Measurements from ENCODE around the gene MPP4.

MPP4 gene

GRCh38 chr2:201730651-201731285 lies 32.3 kb upstream of the MPP4 start:
- H2BK5ac ChIP-seq (ENCODE audit: low read length) = no peak overlapping the region

GRCh38 chr2:201715459-201715858 lies 17.0 kb upstream of the MPP4 start:
- WGBS (ENCODE audit: extremely low coverage, insufficient coverage, low lambda C conversion rate) = no CpG with 5 or more reads among the region's 6 CpGs
- H3K4ac ChIP-seq (ENCODE audit: low read depth, low read length) = no peak overlapping the region
- no peak overlapping the region for H2AK5ac ChIP-seq (ENCODE audit: low read length)
- H4K8ac ChIP-seq (ENCODE audit: low read depth, low read length) = no peak overlapping the region
- H3K4me3 ChIP-seq (ENCODE audit: low read length) = no peak overlapping the region
- H3K79me1 ChIP-seq (ENCODE audit: low read length) = no peaks in the 10 kb centered on the region
- no peak overlapping the region for H2BK15ac ChIP-seq (replicated peaks; ENCODE audit: low read depth)
- H3K4me2 ChIP-seq (ENCODE audit: low read length) = no peak overlapping the region
- H3K36me3 ChIP-seq (ENCODE audit: control insufficient read depth, insufficient read depth, low read length) = peaks cover 5% of the 10 kb centered on the region
- no peak overlapping the region for H3K56ac ChIP-seq (ENCODE audit: low read length)
- no peak for DNase-seq
- no peak overlapping the region for H4K5ac ChIP-seq (ENCODE audit: low read length)
- H3K4me1 ChIP-seq (ENCODE audit: control insufficient read depth, low read depth, low read length) = no peaks in the 10 kb centered on the region
- H3K27me3 ChIP-seq (ENCODE audit: insufficient read depth, low read length, poor library complexity) = peaks cover 2% of the 10 kb centered on the region
- H3K23ac ChIP-seq (ENCODE audit: low read length) = no peak overlapping the region
- H3K18ac ChIP-seq (ENCODE audit: low read length) = no peak overlapping the region
- no peaks in the 10 kb centered on the region for H3K79me2 ChIP-seq (ENCODE audit: control insufficient read depth, insufficient read depth, low read length)
- H2BK120ac ChIP-seq (ENCODE audit: low read depth, low read length) = no peak overlapping the region
- H3K27ac ChIP-seq (ENCODE audit: low read depth, low read length) = no peak overlapping the region
- H3K9ac ChIP-seq (ENCODE audit: low read length) = no peak overlapping the region
- H2BK5ac ChIP-seq (ENCODE audit: low read length) = no peak overlapping the region

More at GRCh38 chr2:201730651-201731285, 32.3 kb upstream of the MPP4 start:
- Histone ChIP-seq H2BK15ac (replicated peaks; ENCODE audit: low read depth) (no peak overlapping the region), H3K56ac (ENCODE audit: low read length) (no peak overlapping the region), H3K27ac (ENCODE audit: low read depth, low read length) (no peak overlapping the region), H3K9ac (ENCODE audit: low read length) (no peak overlapping the region), H3K23ac (ENCODE audit: low read length) (no peak overlapping the region), H4K5ac (ENCODE audit: low read length) (no peak overlapping the region), H3K27me3 (ENCODE audit: insufficient read depth, low read length, poor library complexity) (no peaks in the 10 kb centered on the region), H3K4me1 (ENCODE audit: control insufficient read depth, low read depth, low read length) (no peaks in the 10 kb centered on the region), H3K79me2 (ENCODE audit: control insufficient read depth, insufficient read depth, low read length) (no peaks in the 10 kb centered on the region), H2AK5ac (ENCODE audit: low read length) (no peak overlapping the region), H4K8ac (ENCODE audit: low read depth, low read length) (no peak overlapping the region), H3K79me1 (ENCODE audit: low read length) (no peaks in the 10 kb centered on the region), H3K4ac (ENCODE audit: low read depth, low read length) (no peak overlapping the region), H2BK120ac (ENCODE audit: low read depth, low read length) (no peak overlapping the region), H3K4me3 (ENCODE audit: low read length) (no peak overlapping the region), H3K18ac (ENCODE audit: low read length) (no peak overlapping the region), H3K36me3 (ENCODE audit: control insufficient read depth, insufficient read depth, low read length) (no peaks in the 10 kb centered on the region), H3K4me2 (ENCODE audit: low read length) (no peak overlapping the region)
- no CpG with 5 or more reads among the region's 5 CpGs for WGBS (ENCODE audit: extremely low coverage, insufficient coverage, low lambda C conversion rate)
- DNase-seq = no peak

- no peak overlapping the region for H3K9ac ChIP-seq (ENCODE audit: low read length)
- no peak overlapping the region for H2BK15ac ChIP-seq (replicated peaks; ENCODE audit: low read depth)
- no peak overlapping the region for H4K8ac ChIP-seq (ENCODE audit: low read depth, low read length)
- no peak for DNase-seq
- no peak overlapping the region for H3K27ac ChIP-seq (ENCODE audit: low read depth, low read length)
- no peak overlapping the region for H3K18ac ChIP-seq (ENCODE audit: low read length)
- H3K56ac ChIP-seq (ENCODE audit: low read length) = no peak overlapping the region
- H4K5ac ChIP-seq (ENCODE audit: low read length) = no peak overlapping the region
- no peak overlapping the region for H3K4me2 ChIP-seq (ENCODE audit: low read length)
- no peak overlapping the region for H2BK5ac ChIP-seq (ENCODE audit: low read length)
- WGBS (ENCODE audit: extremely low coverage, insufficient coverage, low lambda C conversion rate) = no CpG with 5 or more reads among the region's 1 CpG
- H3K23ac ChIP-seq (ENCODE audit: low read length) = no peak overlapping the region
- H3K79me1 ChIP-seq (ENCODE audit: low read length) = no peaks in the 10 kb centered on the region
- no peak overlapping the region for H3K4me3 ChIP-seq (ENCODE audit: low read length)
- H3K27me3 ChIP-seq (ENCODE audit: insufficient read depth, low read length, poor library complexity) = peaks cover 2% of the 10 kb centered on the region
- H3K4ac ChIP-seq (ENCODE audit: low read depth, low read length) = no peak overlapping the region
- peaks cover 5% of the 10 kb centered on the region for H3K36me3 ChIP-seq (ENCODE audit: control insufficient read depth, insufficient read depth, low read length)
- H3K4me1 ChIP-seq (ENCODE audit: control insufficient read depth, low read depth, low read length) = no peaks in the 10 kb centered on the region
- no peaks in the 10 kb centered on the region for H3K79me2 ChIP-seq (ENCODE audit: control insufficient read depth, insufficient read depth, low read length)
- H2AK5ac ChIP-seq (ENCODE audit: low read length) = no peak overlapping the region
- no peak overlapping the region for H2BK120ac ChIP-seq (ENCODE audit: low read depth, low read length)
Measured at GRCh38 chr2:201712726-201713125, 14.3 kb upstream of the MPP4 start.

- Histone ChIP-seq H3K27ac (ENCODE audit: low read depth, low read length) (no peak overlapping the region), H3K36me3 (ENCODE audit: control insufficient read depth, insufficient read depth, low read length) (peaks cover 2% of the 10 kb centered on the region)
- WGBS (ENCODE audit: extremely low coverage, insufficient coverage, low lambda C conversion rate) = no CpG with 5 or more reads among the region's 5 CpGs
Measured at GRCh38 chr2:201709747-201710146, 11.3 kb upstream of the MPP4 start.

GRCh38 chr2:201709049-201709448 lies 10.6 kb upstream of the MPP4 start:
- DNase-seq = no peak
- Histone ChIP-seq H3K27me3 (ENCODE audit: insufficient read depth, low read length, poor library complexity) (no peaks in the 10 kb centered on the region), H3K36me3 (ENCODE audit: control insufficient read depth, insufficient read depth, low read length) (no peaks in the 10 kb centered on the region), H3K18ac (ENCODE audit: low read length) (no peak overlapping the region), H3K79me1 (ENCODE audit: low read length) (no peaks in the 10 kb centered on the region), H3K4me3 (ENCODE audit: low read length) (no peak overlapping the region), H3K56ac (ENCODE audit: low read length) (no peak overlapping the region), H2AK5ac (ENCODE audit: low read length) (no peak overlapping the region), H3K4me1 (ENCODE audit: control insufficient read depth, low read depth, low read length) (no peaks in the 10 kb centered on the region), H2BK15ac (replicated peaks; ENCODE audit: low read depth) (no peak overlapping the region), H3K4me2 (ENCODE audit: low read length) (no peak overlapping the region), H3K27ac (ENCODE audit: low read depth, low read length) (no peak overlapping the region), H3K4ac (ENCODE audit: low read depth, low read length) (no peak overlapping the region), H3K9ac (ENCODE audit: low read length) (no peak overlapping the region), H2BK5ac (ENCODE audit: low read length) (no peak overlapping the region), H2BK120ac (ENCODE audit: low read depth, low read length) (no peak overlapping the region), H3K79me2 (ENCODE audit: control insufficient read depth, insufficient read depth, low read length) (no peaks in the 10 kb centered on the region), H3K23ac (ENCODE audit: low read length) (no peak overlapping the region), H4K5ac (ENCODE audit: low read length) (no peak overlapping the region), H4K8ac (ENCODE audit: low read depth, low read length) (no peak overlapping the region)
- no CpG with 5 or more reads among the region's 2 CpGs for WGBS (ENCODE audit: extremely low coverage, insufficient coverage, low lambda C conversion rate)

More at GRCh38 chr2:201709747-201710146, 11.3 kb upstream of the MPP4 start:
- H2BK15ac ChIP-seq (replicated peaks; ENCODE audit: low read depth) = no peak overlapping the region
- peaks cover 2% of the 10 kb centered on the region for H3K27me3 ChIP-seq (ENCODE audit: insufficient read depth, low read length, poor library complexity)
- H2BK120ac ChIP-seq (ENCODE audit: low read depth, low read length) = no peak overlapping the region
- H4K5ac ChIP-seq (ENCODE audit: low read length) = no peak overlapping the region
- H3K9ac ChIP-seq (ENCODE audit: low read length) = no peak overlapping the region
- H3K79me2 ChIP-seq (ENCODE audit: control insufficient read depth, insufficient read depth, low read length) = no peaks in the 10 kb centered on the region
- no peak for DNase-seq
- no peak overlapping the region for H3K56ac ChIP-seq (ENCODE audit: low read length)
- no peak overlapping the region for H4K8ac ChIP-seq (ENCODE audit: low read depth, low read length)
- no peak overlapping the region for H3K23ac ChIP-seq (ENCODE audit: low read length)
- no peak overlapping the region for H2AK5ac ChIP-seq (ENCODE audit: low read length)
- H3K4me3 ChIP-seq (ENCODE audit: low read length) = no peak overlapping the region
- no peaks in the 10 kb centered on the region for H3K79me1 ChIP-seq (ENCODE audit: low read length)
- H3K4me2 ChIP-seq (ENCODE audit: low read length) = no peak overlapping the region
- H3K18ac ChIP-seq (ENCODE audit: low read length) = no peak overlapping the region
- no peak overlapping the region for H2BK5ac ChIP-seq (ENCODE audit: low read length)
- no peaks in the 10 kb centered on the region for H3K4me1 ChIP-seq (ENCODE audit: control insufficient read depth, low read depth, low read length)
- H3K4ac ChIP-seq (ENCODE audit: low read depth, low read length) = no peak overlapping the region

- H2BK120ac ChIP-seq (ENCODE audit: low read depth, low read length) = no peak overlapping the region
- no peak overlapping the region for H2BK5ac ChIP-seq (ENCODE audit: low read length)
- H3K79me1 ChIP-seq (ENCODE audit: low read length) = no peaks in the 10 kb centered on the region
- H3K9ac ChIP-seq (ENCODE audit: low read length) = no peak overlapping the region
- DNase-seq = no peak
- no peak overlapping the region for H2BK15ac ChIP-seq (replicated peaks; ENCODE audit: low read depth)
- H3K79me2 ChIP-seq (ENCODE audit: control insufficient read depth, insufficient read depth, low read length) = no peaks in the 10 kb centered on the region
- H3K27ac ChIP-seq (ENCODE audit: low read depth, low read length) = no peak overlapping the region
- no peak overlapping the region for H3K56ac ChIP-seq (ENCODE audit: low read length)
- H3K36me3 ChIP-seq (ENCODE audit: control insufficient read depth, insufficient read depth, low read length) = no peaks in the 10 kb centered on the region
- no peak overlapping the region for H4K5ac ChIP-seq (ENCODE audit: low read length)
- no peak overlapping the region for H4K8ac ChIP-seq (ENCODE audit: low read depth, low read length)
- no peak overlapping the region for H3K4me2 ChIP-seq (ENCODE audit: low read length)
- WGBS (ENCODE audit: extremely low coverage, insufficient coverage, low lambda C conversion rate) = no CpG with 5 or more reads among the region's 3 CpGs
- H3K4me1 ChIP-seq (ENCODE audit: control insufficient read depth, low read depth, low read length) = no peaks in the 10 kb centered on the region
- H3K18ac ChIP-seq (ENCODE audit: low read length) = no peak overlapping the region
- no peak overlapping the region for H2AK5ac ChIP-seq (ENCODE audit: low read length)
- H3K4ac ChIP-seq (ENCODE audit: low read depth, low read length) = no peak overlapping the region
- H3K27me3 ChIP-seq (ENCODE audit: insufficient read depth, low read length, poor library complexity) = no peaks in the 10 kb centered on the region
- H3K4me3 ChIP-seq (ENCODE audit: low read length) = no peak overlapping the region
- H3K23ac ChIP-seq (ENCODE audit: low read length) = no peak overlapping the region
Measured at GRCh38 chr2:201707753-201708152, 9.3 kb upstream of the MPP4 start.
